Suppressor macrophage treated with lipopolysaccharide for 4 hours (primary cell): ENCODE results near the gene SCAMP2.

ENCODE experiments used
- DNase-seq: peaks from one replicate; pipeline ENCODE4 v3.0.0-alpha.2; 2020

The SCAMP2 gene

DNA sequence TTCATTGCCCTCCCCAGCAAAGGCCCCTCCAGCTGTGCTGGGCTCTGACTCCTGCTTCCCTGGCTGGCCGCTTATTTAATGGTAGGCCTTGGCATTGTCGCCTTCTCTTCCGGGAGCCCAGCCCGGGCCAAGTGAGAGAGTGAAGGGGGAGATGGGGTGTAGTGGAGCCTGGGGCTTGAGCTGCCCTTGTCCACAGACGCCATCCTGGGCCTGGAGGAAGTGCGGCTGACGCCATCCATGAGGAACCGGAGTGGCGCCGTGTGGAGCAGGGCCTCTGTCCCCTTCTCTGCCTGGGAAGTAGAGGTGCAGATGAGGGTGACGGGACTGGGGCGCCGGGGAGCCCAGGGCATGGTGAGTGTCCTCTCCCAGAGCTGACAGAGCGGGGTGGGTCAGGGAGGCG is 57.2 kb downstream of the SCAMP2 start:
- no peak for DNase-seq

DNA sequence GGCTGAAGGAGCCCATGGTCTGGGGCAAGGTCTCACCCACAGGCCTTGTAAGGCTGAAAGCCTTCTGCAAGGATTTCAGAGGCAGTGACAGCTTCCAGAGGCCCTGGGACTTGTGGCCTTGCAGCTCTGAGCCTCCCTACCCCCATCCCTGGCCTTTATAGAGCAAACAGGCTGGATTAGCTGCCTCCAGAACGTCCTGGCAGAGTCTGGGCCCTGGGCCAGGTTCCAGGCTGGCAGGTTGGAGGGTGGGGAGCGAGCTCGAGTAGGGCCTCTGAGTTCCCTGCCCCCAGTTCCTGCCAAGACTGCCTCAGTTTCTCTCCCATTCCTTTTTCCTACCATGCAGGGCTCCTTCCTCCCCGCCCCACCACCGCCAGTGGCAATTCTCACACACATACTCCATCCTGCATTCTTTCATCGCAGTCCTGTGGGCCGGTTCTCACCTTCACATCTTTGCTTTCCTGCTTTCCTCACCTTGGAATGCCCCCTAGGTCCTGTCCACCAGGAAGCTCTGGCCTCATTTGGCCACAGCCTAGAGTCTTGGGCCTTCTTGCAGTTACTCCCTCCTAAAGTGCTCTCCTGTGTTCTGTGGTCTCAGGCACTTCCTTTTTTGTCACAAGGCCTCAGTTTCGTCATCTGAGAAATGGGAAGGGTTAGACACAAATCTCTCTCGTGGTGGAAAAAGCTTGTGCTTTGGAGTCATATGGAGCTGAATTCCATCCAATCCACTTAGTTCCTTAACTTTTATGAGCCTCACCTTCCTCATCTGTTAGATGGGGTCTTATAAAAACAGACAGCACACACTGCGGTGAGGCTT is 57.8 kb downstream of the SCAMP2 start:
- DNase-seq: peak; percentile 46

DNA sequence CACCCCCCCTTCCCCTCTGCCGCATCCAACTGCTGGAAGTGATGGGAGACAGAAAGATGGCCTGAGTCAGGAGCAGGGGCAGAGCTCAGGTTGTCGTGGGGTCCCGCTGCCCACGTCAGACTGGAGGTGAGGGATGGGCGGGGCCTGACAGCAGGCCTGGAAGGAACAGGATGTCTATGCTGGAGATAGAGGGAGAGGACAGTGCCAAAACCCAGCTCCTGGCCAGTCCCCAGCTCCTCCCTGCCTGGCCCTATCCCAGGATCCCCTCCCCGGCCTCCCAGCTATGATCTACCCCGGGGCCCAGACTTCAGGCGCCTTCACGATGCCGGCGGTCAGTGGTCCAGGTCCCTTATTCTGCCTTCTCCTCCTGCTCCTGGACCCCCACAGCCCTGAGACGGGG is 60.6 kb downstream of the SCAMP2 start, which contains the start of gene LMAN1L:
TSS of gene LMAN1L (plus strand) at position 303 of the 400 bp plus-strand sequence. CDS start at position 323, 20 bp downstream.
- no peak for DNase-seq

DNA sequence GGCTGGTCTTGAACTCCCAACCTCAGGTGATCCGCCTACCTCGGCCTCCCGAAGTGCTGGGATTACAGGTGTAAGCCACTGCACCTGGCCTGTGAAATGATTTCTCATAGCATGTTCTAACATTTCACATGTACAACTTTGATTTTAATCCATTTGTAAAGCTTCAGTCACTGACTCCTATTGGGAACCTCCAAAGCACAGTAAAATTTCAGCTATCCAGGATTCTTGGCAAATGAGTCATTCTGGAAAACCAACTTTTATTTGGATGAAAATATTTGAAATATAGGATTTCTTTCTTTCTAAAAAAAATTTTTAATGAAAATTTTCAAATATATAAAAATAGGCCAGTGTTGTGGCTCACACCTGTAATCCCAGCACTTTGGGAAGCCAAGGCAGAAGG is 63.2 kb downstream of the SCAMP2 start:
- DNase-seq: no peak

DNA sequence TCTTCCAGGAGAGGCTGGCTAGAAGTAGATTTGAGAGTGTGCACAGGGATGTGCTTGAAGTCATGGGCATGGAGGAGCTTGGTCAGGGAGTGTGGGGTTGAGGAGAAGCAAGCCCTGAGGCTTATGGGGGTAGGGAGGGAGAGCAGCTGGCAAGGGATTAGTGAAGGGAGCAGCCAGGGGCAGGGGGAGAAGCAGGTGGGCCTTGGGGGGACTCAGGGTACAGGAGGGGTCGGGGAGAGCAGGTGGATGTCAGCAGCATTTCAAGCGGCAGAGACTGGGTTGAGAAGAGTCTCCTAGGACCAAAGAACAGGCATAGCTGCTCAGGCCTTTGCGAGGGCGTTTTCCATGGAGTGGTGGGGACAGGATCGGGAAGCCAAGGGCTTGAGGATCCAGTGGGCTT is 63.9 kb downstream of the SCAMP2 start:
- DNase-seq: no peak

DNA sequence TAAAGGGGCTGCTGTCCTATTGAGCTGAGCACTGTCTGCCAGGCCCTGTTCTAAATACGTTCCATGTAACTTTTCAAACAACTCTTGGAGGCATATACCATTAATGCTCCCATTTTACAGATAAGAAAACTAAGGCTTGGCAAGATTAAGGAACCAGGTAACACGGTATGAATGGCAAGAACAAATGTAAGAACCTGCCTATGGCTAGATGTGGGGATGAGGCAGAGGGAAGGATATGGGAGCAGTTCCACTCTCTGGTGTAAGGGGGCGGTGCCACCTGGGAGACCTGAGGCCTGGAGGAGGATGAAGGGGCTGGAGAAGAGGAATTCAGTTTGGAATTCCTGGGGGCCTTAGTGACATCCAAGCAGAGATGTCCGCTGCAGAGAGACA is 64.3 kb downstream of the SCAMP2 start:
- no peak for DNase-seq

DNA sequence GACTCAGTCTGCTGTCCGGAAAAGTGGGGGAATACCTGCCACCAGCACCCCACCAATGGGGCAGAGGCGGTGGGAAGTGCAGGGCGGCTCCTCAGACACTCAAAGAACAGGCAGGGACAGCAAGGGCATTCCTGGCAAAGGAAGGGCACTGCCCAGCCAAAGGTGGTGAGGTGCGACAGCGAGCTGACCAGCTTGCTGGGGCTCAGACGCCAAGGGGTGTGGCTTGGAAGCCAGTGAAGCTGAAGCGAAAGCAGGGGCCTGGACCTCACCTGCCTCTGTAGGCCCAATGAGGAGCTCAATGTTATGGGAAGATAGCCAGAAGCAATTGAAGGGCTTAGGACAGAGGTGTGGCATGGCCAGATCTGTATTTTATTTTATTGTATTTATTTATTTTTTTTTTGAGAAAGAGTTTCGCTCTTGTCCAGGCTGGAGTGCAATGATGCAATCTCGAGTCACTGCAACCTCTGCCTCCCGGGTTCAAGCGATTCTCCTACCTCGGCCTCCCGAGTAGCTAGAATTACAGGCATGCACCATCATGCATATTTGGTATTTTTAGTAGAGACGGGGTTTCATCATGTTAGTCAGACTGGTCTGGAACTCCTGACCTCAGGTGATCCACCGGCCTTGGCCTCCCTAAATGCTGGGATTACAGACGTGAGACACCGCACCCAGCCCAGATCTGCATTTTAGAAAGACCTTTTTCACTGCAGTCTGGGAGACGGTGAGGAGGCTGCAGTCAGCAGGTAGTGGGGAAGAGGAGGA is 64.9 kb downstream of the SCAMP2 start:
- no peak for DNase-seq

DNA sequence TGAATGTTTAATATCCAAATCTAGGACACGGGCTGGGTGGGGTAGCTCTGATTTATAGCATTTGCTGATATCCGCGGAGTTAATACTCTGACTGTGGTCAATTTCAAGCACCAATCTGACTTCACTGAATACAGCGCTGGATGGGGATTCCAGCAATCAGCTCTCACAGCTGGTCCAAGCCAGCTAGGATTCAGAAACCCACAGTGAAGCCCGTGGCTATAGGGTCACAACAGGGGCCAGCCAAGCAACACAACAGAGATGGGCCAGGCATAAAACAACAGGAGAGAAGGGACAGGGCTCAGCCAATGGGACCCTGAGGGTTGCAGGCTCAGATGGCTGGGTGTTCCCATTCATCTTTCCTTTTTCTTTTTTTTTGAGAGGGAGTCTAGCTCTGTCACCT is 65.9 kb downstream of the SCAMP2 start:
- no peak for DNase-seq

DNA sequence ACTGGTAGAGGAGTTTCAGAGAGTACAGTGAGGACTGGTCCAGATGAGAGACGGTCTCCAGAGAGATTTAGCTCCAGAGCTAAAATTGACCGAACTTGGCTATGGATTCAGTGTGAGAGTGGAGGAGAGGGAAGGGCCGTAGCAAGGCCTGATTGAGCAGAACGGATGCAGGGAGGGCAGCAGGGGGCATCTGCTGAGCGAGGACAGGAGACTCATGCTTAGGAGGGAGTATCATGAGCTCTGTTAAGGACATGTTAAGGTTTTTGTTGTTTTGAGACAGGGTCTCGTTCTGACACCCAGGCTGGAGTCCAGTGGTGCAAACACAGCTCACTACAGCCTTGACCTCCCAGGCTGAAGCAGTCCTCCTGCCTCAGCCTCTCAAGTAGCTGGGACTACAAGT is 68.2 kb downstream of the SCAMP2 start:
- DNase-seq: no peak

DNA sequence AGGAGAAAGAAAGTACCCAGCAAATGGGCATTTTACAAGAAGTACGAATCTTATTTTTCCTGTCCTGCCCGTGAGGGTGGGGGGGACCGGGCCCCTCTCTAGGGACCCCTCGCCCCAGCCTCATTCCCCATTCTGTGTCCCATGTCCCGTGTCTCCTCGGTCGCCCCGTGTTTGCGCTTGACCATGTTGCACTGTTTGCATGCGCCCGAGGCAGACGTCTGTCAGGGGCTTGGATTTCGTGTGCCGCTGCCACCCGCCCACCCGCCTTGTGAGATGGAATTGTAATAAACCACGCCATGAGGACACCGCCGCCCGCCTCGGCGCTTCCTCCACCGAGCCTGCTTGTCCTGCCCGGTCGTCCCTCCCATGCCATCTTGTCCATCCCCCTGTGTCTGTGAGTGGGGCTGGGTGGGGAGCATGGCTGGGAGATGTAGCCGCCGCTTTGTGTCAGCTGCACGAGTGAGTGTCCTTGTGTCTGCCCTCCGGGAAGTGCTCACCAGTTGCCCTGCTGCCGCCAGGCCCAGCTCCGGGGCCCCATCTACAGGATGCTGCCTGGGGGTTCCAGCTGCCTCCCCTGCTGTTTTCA is 70.2 kb downstream of the SCAMP2 start:
- no peak for DNase-seq

DNA sequence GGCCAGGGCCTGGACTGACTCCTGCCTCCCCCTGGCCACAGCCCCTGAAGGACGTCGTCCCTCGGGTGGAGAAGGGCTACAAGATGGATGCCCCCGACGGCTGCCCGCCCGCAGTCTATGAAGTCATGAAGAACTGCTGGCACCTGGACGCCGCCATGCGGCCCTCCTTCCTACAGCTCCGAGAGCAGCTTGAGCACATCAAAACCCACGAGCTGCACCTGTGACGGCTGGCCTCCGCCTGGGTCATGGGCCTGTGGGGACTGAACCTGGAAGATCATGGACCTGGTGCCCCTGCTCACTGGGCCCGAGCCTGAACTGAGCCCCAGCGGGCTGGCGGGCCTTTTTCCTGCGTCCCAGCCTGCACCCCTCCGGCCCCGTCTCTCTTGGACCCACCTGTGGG is 70.9 kb downstream of the SCAMP2 start:
- DNase-seq: no peak

DNA sequence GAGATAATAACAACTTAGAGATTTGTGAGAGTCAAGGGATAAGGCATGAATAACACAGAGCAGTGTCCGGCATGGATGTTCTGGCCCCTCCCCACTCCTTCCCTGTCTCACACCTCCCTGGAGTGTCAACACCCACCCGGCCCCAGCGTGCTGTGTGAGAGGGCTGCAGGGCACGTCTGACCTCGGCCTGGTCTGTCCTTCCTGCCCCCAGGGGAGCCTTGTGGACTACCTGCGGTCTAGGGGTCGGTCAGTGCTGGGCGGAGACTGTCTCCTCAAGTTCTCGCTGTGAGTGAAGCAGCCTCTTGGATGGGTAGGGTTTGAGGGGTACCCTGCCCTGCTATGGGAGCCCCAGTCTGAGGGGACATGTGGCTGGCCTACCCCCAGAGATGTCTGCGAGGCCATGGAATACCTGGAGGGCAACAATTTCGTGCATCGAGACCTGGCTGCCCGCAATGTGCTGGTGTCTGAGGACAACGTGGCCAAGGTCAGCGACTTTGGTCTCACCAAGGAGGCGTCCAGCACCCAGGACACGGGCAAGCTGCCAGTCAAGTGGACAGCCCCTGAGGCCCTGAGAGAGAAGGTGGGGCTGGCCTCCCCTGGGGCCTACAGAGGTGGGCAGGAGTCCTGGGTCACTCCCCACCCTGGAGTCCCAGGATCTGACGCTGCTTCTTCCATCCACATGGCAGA is 71.7 kb downstream of the SCAMP2 start:
- no peak for DNase-seq

DNA sequence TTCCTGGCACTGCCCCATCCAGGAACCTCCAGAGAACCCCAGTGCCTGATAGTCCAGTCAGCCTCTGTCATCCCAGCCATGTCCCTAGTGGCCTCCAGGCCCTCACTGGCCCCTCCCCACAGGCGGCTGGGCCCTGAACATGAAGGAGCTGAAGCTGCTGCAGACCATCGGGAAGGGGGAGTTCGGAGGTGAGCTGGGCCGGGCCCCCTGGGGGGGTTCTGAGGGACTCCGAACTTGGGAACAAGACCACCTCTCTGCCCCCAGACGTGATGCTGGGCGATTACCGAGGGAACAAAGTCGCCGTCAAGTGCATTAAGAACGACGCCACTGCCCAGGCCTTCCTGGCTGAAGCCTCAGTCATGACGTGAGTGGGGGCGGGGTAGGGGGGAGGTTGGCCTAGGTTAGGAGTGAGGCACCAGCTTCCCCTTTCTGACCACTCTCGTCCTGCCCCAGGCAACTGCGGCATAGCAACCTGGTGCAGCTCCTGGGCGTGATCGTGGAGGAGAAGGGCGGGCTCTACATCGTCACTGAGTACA is 72.5 kb downstream of the SCAMP2 start:
- peak; percentile 40 for DNase-seq

DNA sequence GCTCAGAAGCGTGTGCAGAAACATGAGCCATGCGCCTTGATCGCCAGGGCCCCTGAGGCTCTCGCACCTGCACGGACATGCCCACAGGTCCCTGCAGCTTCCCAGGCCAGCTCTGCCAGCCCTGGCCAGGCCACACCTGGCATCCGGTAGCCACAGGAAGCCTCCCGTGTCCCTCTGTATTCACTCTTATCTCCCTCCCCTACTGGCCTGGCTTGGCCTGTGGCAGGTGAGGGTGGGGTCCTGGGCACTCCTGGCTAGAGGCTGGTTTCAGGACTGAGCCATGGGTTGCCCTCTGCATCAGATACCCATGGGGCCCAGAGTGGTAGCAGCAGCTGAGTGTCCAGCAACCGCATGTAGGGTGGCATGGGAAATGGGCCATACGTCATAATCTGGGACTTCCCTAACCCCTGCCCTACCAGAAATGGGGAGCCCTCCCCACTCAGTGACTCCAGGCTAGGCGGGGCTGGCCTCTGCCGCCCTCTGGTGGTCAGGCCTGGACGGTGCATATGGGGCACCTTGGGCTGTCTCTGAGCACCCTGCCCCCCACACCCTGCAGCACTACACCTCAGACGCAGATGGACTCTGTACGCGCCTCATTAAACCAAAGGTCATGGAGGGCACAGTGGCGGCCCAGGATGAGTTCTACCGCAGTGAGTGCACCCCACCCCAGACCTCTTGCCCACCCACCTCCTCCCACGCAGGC is 73.2 kb downstream of the SCAMP2 start:
- DNase-seq: peak; percentile 96

DNA sequence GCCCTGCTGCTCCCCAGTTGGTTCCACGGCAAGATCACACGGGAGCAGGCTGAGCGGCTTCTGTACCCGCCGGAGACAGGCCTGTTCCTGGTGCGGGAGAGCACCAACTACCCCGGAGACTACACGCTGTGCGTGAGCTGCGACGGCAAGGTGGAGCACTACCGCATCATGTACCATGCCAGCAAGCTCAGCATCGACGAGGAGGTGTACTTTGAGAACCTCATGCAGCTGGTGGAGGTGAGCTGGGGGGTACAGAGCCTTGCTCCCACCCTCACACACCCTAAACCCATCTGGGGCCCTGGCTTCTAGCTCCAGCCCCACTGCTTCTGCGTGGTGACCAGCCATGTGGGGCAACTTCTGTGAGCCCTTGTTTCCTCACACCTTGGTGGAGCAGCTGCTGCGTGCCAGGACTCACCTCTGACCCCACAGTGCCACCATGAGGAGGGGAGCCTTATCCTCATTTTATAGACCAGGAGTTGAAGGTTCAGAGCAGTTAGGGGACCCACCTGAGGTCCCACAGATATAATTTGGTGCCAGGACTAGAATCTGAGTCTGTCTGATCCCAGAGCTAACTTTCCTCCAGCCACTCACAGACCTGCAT is 73.8 kb downstream of the SCAMP2 start:
- DNase-seq: no peak

DNA sequence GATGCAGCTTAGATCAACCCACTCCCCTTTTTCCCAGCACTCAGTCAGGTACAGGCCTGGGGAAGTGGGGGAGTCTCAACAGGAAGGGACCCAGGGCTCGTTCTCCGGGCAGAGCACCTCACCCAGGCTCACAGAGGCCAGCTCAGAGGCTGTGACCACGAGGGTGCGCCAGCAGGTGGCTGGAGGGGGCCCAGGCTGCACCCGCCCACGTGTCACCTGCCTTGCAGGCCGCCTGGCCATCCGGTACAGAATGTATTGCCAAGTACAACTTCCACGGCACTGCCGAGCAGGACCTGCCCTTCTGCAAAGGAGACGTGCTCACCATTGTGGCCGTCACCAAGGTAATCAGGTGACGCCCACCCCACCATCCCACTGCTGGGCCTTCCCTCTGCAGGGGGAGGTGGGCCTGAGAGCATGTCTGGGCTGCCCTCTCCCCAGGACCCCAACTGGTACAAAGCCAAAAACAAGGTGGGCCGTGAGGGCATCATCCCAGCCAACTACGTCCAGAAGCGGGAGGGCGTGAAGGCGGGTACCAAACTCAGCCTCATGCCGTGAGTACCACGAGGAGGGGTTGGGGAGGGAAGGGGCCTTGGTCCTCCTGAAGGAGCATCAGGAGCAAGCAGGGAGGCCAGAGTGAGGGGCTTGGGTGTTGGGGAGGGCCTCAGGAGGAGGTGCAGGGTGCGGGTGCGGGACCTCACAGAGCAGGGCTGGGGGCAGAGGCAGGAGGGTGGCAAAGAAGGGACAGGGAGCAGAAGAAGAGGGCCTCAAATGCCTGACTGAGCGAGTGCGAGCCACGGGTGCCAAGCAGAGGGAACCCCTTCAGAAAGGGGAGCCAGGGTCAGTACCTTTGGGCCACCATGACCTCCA is 74.5 kb downstream of the SCAMP2 start:
- no peak for DNase-seq

DNA sequence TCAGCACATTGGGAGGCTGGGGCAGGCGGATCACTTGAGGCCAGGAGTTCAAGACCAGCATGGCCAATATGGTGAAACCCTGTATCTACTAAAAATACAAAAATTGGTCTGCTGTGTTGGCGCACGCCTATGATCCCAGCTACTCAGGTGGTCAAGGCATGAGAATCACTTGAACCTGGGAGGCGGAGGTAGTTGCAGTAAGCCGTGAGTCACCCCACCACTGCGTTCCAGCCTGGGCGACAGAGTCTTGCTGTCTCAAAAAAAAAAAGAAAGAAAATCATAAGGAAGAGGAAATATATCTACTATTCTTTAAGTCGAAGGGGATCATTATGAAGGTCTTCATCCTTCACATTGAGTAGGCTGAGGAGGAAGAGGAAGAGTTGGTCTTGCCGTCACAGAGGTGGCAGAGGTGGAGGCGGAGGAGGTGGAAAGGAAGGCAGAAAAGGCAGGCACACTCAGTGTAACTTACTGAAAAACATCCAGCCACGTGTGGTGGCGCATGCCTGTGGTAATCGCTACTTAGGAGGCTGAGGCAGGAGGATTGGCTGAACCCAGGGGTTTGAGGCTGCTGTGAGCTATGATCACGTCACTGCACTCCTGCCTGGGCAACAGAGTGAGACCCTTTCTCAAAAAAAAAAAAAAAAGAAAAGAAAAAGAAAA is 77.1 kb downstream of the SCAMP2 start:
- DNase-seq: no peak

DNA sequence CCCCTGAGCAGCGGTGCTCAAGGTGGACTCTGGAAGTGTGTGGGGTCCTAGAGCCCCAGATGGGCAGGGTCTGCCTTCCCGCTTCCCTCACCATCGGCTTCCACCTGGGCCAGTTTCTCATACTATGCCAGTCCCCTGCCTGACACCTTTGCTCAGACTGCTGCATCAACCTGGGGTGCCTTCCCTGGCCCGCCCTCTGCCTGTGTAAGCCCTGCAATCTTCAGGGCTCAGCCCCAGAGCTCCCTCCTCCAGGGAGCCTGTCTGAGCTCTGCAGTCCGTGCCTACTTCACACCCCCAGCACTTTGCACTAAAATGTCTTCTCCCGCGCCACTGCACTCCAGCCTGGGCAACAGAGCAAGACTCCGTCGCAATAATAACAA is 78.2 kb downstream of the SCAMP2 start:
- no peak for DNase-seq

DNA sequence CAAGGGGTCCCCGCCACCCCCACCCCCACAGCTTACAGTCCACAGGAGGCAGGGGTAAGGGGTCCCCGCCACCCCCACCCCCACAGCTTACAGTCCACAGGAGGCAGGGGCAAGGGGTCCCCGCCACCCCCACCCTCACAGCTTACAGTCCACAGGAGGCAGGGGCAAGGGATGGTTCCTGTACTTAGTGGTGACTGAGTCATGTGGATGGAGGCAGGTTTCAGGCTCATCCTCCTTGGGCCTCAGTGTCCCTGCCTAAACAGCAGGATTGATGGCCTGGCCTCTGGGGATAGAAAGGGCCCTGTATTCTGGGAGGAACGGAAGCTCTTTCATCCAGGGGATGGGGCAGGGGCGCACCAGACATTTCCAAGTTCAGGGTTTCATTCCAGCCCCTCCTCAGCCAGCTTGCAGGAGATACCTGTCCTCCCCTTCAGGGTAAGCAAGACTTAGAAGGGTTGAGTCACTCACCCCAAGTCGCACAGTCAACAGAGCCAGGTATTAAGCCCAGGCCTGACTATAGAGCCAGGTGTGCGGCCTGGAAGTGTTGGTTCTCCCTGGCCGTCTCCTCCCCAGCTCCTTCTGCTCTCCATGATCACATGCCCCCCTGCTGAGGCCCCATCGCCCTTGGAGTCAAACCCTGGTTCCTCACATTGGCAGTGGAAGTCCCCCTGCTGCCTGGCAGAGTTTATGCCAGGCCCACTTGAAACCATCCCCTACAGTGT is 78.8 kb downstream of the SCAMP2 start:
- no peak for DNase-seq
